Chondrocyte (in vitro differentiated cells): ENCODE data around the gene HLF. TPM values are rescaled to one million over a fixed set of nuclear protein-coding genes. Genes with fewer than 3 reads are reported as not detected.

Experiments
- DNase-seq: peaks from one replicate; pipeline ENCODE4 v3.0.0; 2021; ENCODE audit warnings: mixed read lengths, low spot score
- H3K27ac Mint-ChIP-seq: one replicate; pipeline ENCODE4 v1.8.0; 2021; ENCODE audit warnings: mild to moderate bottlenecking, moderate library complexity, mixed read lengths; ENCODE audit not compliant: unreplicated experiment
- H3K27me3 Mint-ChIP-seq: 2 replicates; pipeline ENCODE4 v1.8.0; 2021; ENCODE audit warnings: low read depth, mixed read lengths
- H3K36me3 Mint-ChIP-seq: 2 replicates; pipeline ENCODE4 v1.8.0; 2021; ENCODE audit warnings: low read depth, mixed read lengths
- H3K4me1 Mint-ChIP-seq: 2 replicates; pipeline ENCODE4 v1.8.0; 2021; ENCODE audit warnings: low read depth, mild to moderate bottlenecking, mixed read lengths
- H3K4me3 Mint-ChIP-seq: one replicate; pipeline ENCODE4 v1.8.0; 2021; ENCODE audit warnings: mild to moderate bottlenecking, moderate library complexity, mixed read lengths; ENCODE audit not compliant: unreplicated experiment
- H3K9me3 Mint-ChIP-seq: 2 replicates; pipeline ENCODE4 v1.8.0; 2021; ENCODE audit warnings: low read depth, mixed read lengths
- CTCF ChIP-seq: fragments of 200-600 bp; sonication (generic); IDR thresholded peaks from 2 replicates; pipeline ENCODE4 v1.5.0; 2021; ENCODE audit warnings: antibody characterized with exemption, mild to moderate bottlenecking, moderate library complexity
- total RNA-seq: library from RNA; stranded (reverse); gene quantifications from 3 replicates; pipeline ENCODE4 v1.2.1, GENCODE V29; 2021

Gene HLF
- total RNA-seq, 1 donor from 2014 or later, result 0.47 TPM

DNA sequence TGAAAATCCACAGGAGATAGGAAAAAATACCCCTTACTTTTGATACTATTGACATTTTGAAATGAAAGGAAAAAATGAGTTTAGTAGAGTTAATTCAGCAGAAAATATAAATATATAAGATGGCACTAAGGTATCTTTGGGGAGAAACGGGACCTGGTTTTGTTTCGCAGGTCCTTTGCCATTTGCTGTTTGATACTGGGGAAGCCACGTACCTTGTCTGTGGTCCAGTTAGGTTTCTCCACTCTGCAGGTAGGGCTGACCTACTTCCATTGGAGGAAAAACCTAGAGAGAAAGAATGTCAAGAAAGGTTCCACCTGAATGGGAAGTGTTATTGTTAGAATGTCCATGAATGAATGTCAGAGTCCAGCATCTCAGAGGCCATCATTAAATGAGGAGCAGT lies 48.1 kb downstream of the HLF start:
- H3K4me3 Mint-ChIP-seq, result no peak overlapping the region
- H3K4me1 Mint-ChIP-seq, result no peaks in the 10 kb centered on the region
- no peak for DNase-seq
- TF ChIP-seq CTCF, result no peak
- H3K27ac Mint-ChIP-seq, result no peak overlapping the region
- no peaks in the 10 kb centered on the region for H3K9me3 Mint-ChIP-seq
- H3K36me3 Mint-ChIP-seq, result no peaks in the 10 kb centered on the region
- peaks cover 11% of the 10 kb centered on the region for H3K27me3 Mint-ChIP-seq

DNA sequence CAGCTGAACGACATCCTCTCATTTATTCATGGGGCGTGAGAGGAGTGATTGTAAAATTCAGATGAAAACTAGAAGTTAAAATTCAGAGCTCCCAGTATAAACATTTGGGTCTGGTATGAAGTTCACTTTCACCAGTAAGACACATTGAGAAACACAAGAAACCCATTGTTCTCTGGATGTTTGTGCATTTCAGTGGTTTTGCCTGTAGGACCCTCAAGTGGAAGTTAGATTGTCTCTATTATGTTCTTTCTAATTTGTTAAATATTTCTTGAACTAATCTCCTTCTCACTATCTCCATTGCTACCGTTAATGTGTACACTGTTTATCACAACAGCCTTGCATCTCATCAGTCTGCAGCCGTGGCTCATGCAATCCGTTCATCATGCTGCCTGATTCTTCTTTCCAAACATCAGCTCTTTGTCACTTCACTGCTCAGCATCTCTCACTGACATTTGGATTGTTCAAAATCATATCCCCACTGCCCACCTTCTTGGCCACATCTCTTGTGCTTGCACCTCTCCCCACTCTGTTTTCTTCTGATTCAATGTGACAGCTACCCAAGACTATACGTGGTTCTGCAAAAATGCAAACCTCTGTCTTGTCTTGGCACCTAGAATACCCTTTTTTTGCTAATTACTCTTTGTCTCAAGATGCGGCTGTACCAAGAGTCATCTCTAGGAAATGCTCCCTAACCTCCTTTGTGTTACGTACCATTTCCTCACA lies 49.5 kb downstream of the HLF start:
- H3K9me3 Mint-ChIP-seq, result no peaks in the 10 kb centered on the region
- TF ChIP-seq CTCF, result no peak
- H3K4me3 Mint-ChIP-seq, result no peak overlapping the region
- no peak for DNase-seq
- H3K27ac Mint-ChIP-seq, result no peak overlapping the region
- no peaks in the 10 kb centered on the region for H3K36me3 Mint-ChIP-seq
- no peaks in the 10 kb centered on the region for H3K4me1 Mint-ChIP-seq
- H3K27me3 Mint-ChIP-seq, result peaks cover 10% of the 10 kb centered on the region

DNA sequence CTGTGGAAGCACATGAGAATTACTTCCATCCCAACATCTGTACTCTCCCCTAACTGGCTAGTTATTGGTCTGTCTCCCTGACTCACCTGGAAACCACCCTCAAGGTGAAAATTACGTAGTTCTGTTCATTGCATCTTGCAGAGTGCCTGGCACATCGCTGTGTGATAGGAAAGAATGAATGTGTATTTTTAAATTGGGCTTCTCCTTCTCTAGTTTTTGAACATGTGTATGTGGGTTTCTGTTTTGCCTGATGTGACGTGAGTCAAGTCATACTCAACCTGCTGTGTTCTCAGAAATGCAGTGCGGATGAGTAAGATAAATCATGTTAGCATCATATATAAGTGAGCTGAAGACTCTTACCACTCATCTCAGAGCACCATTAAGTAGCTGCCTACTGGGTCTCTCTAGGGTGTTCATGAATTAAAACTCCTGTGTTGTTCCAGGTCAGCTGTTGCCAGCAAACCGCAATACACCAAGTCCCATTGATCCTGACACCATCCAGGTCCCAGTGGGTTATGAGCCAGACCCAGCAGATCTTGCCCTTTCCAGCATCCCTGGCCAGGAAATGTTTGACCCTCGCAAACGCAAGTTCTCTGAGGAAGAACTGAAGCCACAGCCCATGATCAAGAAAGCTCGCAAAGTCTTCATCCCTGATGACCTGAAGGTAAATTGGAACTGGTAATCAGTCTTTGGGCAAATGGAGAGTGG lies 50.2 kb downstream of the HLF start:
- H3K27ac Mint-ChIP-seq, result no peak overlapping the region
- H3K4me1 Mint-ChIP-seq, result no peaks in the 10 kb centered on the region
- DNase-seq, result no peak
- peaks cover 8% of the 10 kb centered on the region for H3K27me3 Mint-ChIP-seq
- no peaks in the 10 kb centered on the region for H3K9me3 Mint-ChIP-seq
- no peaks in the 10 kb centered on the region for H3K36me3 Mint-ChIP-seq
- H3K4me3 Mint-ChIP-seq, result no peak overlapping the region
- TF ChIP-seq CTCF, result no peak

- no peak overlapping the region for H3K4me3 Mint-ChIP-seq
- no peak for DNase-seq
- no peaks in the 10 kb centered on the region for H3K4me1 Mint-ChIP-seq
- H3K36me3 Mint-ChIP-seq, result no peaks in the 10 kb centered on the region
- TF ChIP-seq CTCF, result no peak
- peaks cover 8% of the 10 kb centered on the region for H3K27me3 Mint-ChIP-seq
- H3K27ac Mint-ChIP-seq, result no peak overlapping the region
- no peaks in the 10 kb centered on the region for H3K9me3 Mint-ChIP-seq
These were observed 51.7 kb downstream of the HLF start for GRCh38 chr17:55316499-55316898.

DNA sequence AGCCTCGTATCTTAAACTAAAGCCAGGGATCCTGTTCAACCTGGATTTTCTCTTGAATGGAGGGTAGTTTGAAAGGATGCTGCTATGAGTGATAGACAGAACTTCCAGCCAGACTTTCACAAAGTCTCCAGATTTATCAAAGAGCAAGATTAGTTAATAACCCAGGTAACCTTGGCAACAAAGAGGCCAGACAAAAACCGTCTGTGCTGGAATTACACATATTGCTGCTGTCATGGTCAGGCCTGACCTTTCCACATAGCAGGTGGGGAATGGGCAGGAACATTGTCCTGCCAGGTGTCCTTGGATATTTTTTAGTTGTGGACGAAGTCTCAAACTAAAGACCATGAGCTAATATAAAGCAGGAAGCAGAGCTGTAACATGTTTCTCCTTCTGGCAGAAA lies 52.5 kb downstream of the HLF start:
- no peaks in the 10 kb centered on the region for H3K9me3 Mint-ChIP-seq
- DNase-seq, result no peak
- H3K36me3 Mint-ChIP-seq, result no peaks in the 10 kb centered on the region
- no peak overlapping the region for H3K27ac Mint-ChIP-seq
- no peak overlapping the region for H3K4me3 Mint-ChIP-seq
- peaks cover 8% of the 10 kb centered on the region for H3K27me3 Mint-ChIP-seq
- no peak for TF ChIP-seq CTCF
- H3K4me1 Mint-ChIP-seq, result no peaks in the 10 kb centered on the region
